ENCODE data around the gene SLC30A10. TPM values are rescaled to one million over a fixed set of nuclear protein-coding genes. Genes with fewer than 3 reads are reported as not detected.
"Not testable (repeated sequence)": the region's sequence is repeated elsewhere in the genome, so short reads cannot be mapped to it uniquely, and the experiment has no call there.

The SLC30A10 gene
- polyA plus RNA-seq, 1 donor from 2014 or later = 5.3 TPM

GRCh38 chr1:219898375-219898774 lies 30.0 kb downstream of the SLC30A10 start:
- no peak overlapping the region for H2AFZ ChIP-seq (ENCODE audit: low read depth, low read length)
- no peaks in the 10 kb centered on the region for H3K27me3 ChIP-seq (ENCODE audit: insufficient read depth, low read depth, low read length)
- H4K20me1 ChIP-seq (ENCODE audit: insufficient read depth) = no peaks in the 10 kb centered on the region
- H3K36me3 ChIP-seq (ENCODE audit: insufficient read depth, low read length) = no peaks in the 10 kb centered on the region
- no peak overlapping the region for H3K4me3 ChIP-seq (ENCODE audit: low read length)
- no peaks in the 10 kb centered on the region for H3F3A ChIP-seq (ENCODE audit: insufficient read depth, low read length, poor library complexity, severe bottlenecking)
- H3K4me2 ChIP-seq (ENCODE audit: low read length) = no peak overlapping the region
- TF ChIP-seq CTCF (IDR thresholded peaks at IDR 0.05; ENCODE audit: poor library complexity, severe bottlenecking) (no peak), EP300 (conservative IDR thresholded peaks at IDR 0.05; ENCODE audit: poor library complexity, severe bottlenecking) (no peak), TAF1 (IDR thresholded peaks at IDR 0.05; ENCODE audit: low read depth) (no peak), RAD21 (conservative IDR thresholded peaks at IDR 0.05) (no peak), POLR2AphosphoS5 (IDR thresholded peaks at IDR 0.05) (no peak), EZH2 (IDR thresholded peaks at IDR 0.05; ENCODE audit: borderline replicate concordance, insufficient read depth, low read length, poor library complexity, severe bottlenecking) (no peak)
- no peak overlapping the region for H3K27ac ChIP-seq (ENCODE audit: low read length)
- no peaks in the 10 kb centered on the region for H3K79me2 ChIP-seq (replicated peaks; ENCODE audit: insufficient read depth, low read length)
- no peaks in the 10 kb centered on the region for H3K9me2 ChIP-seq (ENCODE audit: insufficient read depth, low read length)
- no peaks in the 10 kb centered on the region for H3K9me3 ChIP-seq (ENCODE audit: low read length)
- H3K9ac ChIP-seq (ENCODE audit: low read length) = no peak overlapping the region

DNA sequence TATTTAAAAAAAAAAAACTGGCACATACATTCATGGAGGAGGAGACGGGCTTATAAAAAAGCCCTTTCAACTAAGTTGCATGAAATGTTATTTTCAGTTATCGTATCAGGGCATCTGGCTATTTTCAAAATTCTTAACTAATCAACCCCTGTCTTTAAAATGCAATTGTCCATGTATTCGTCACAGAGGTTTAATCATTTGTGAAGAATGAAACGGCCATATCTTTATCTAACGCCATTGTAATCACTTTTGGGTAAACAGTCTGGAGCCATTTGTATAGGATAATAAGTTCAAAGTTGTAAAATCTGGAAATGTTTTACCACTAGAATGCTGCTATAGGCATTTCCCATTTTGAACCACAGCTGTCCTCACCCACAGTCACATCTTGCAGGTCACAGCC lies 30.4 kb downstream of the SLC30A10 start:
- Histone ChIP-seq H4K20me1 (ENCODE audit: insufficient read depth) (no peaks in the 10 kb centered on the region), H3K79me2 (replicated peaks; ENCODE audit: insufficient read depth, low read length) (no peaks in the 10 kb centered on the region), H3K4me3 (ENCODE audit: low read length) (no peak overlapping the region), H3K4me2 (ENCODE audit: low read length) (no peak overlapping the region), H3K9me2 (ENCODE audit: insufficient read depth, low read length) (no peaks in the 10 kb centered on the region), H3K9ac (ENCODE audit: low read length) (no peak overlapping the region), H3K27ac (ENCODE audit: low read length) (no peak overlapping the region), H3K27me3 (ENCODE audit: insufficient read depth, low read depth, low read length) (no peaks in the 10 kb centered on the region), H2AFZ (ENCODE audit: low read depth, low read length) (no peak overlapping the region), H3K36me3 (ENCODE audit: insufficient read depth, low read length) (no peaks in the 10 kb centered on the region), H3K9me3 (ENCODE audit: low read length) (no peaks in the 10 kb centered on the region), H3F3A (ENCODE audit: insufficient read depth, low read length, poor library complexity, severe bottlenecking) (no peaks in the 10 kb centered on the region)
- TF ChIP-seq TAF1 (IDR thresholded peaks at IDR 0.05; ENCODE audit: low read depth) = no peak
- TF ChIP-seq, protein P1, sequence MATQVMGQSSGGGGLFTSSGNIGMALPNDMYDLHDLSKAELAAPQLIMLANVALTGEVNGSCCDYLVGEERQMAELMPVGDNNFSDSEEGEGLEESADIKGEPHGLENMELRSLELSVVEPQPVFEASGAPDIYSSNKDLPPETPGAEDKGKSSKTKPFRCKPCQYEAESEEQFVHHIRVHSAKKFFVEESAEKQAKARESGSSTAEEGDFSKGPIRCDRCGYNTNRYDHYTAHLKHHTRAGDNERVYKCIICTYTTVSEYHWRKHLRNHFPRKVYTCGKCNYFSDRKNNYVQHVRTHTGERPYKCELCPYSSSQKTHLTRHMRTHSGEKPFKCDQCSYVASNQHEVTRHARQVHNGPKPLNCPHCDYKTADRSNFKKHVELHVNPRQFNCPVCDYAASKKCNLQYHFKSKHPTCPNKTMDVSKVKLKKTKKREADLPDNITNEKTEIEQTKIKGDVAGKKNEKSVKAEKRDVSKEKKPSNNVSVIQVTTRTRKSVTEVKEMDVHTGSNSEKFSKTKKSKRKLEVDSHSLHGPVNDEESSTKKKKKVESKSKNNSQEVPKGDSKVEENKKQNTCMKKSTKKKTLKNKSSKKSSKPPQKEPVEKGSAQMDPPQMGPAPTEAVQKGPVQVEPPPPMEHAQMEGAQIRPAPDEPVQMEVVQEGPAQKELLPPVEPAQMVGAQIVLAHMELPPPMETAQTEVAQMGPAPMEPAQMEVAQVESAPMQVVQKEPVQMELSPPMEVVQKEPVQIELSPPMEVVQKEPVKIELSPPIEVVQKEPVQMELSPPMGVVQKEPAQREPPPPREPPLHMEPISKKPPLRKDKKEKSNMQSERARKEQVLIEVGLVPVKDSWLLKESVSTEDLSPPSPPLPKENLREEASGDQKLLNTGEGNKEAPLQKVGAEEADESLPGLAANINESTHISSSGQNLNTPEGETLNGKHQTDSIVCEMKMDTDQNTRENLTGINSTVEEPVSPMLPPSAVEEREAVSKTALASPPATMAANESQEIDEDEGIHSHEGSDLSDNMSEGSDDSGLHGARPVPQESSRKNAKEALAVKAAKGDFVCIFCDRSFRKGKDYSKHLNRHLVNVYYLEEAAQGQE (IDR thresholded peaks at IDR 0.05; ENCODE audit: borderline replicate concordance) = no peak
- TF ChIP-seq SMC3 (conservative IDR thresholded peaks at IDR 0.05; ENCODE audit: poor library complexity) = no peak
- no peak for TF ChIP-seq POLR2AphosphoS5 (IDR thresholded peaks at IDR 0.05)
- no peak for TF ChIP-seq EP300 (conservative IDR thresholded peaks at IDR 0.05; ENCODE audit: poor library complexity, severe bottlenecking)
- no peak for TF ChIP-seq EZH2 (IDR thresholded peaks at IDR 0.05; ENCODE audit: borderline replicate concordance, insufficient read depth, low read length, poor library complexity, severe bottlenecking)

DNA sequence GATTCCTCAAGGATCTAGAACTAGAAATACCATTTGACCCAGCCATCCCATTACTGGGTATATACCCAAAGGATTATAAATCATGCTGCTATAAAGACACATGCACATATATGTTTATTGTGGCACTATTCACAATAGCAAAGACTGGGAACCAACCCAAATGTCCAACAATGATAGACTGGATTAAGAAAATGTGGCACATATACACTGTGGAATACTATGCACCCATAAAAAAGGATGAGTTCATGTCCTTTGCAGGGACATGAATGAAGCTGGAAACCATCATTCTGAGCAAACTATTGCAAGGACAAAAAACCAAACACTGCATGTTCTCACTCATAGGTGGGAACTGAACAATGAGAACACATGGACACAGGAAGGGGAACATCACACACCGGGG lies 36.1 kb downstream of the SLC30A10 start:
- H3K9ac ChIP-seq (ENCODE audit: low read length); H3K36me3 ChIP-seq (ENCODE audit: insufficient read depth, low read length); H3K4me2 ChIP-seq (ENCODE audit: low read length); H4K20me1 ChIP-seq (ENCODE audit: insufficient read depth); H3K9me3 ChIP-seq (ENCODE audit: low read length); H3K27me3 ChIP-seq (ENCODE audit: insufficient read depth, low read depth, low read length); H2AFZ ChIP-seq (ENCODE audit: low read depth, low read length); H3K4me3 ChIP-seq (ENCODE audit: low read length); H3K9me2 ChIP-seq (ENCODE audit: insufficient read depth, low read length); H3F3A ChIP-seq (ENCODE audit: insufficient read depth, low read length, poor library complexity, severe bottlenecking); H3K79me2 ChIP-seq (replicated peaks; ENCODE audit: insufficient read depth, low read length); H3K27ac ChIP-seq (ENCODE audit: low read length): not testable (repeated sequence)

- not testable (repeated sequence) for H3K9me3 ChIP-seq (ENCODE audit: low read length); H3K36me3 ChIP-seq (ENCODE audit: insufficient read depth, low read length); H3K9ac ChIP-seq (ENCODE audit: low read length); H3K9me2 ChIP-seq (ENCODE audit: insufficient read depth, low read length); H4K20me1 ChIP-seq (ENCODE audit: insufficient read depth); H3K79me2 ChIP-seq (replicated peaks; ENCODE audit: insufficient read depth, low read length); H3F3A ChIP-seq (ENCODE audit: insufficient read depth, low read length, poor library complexity, severe bottlenecking); H3K27ac ChIP-seq (ENCODE audit: low read length); H3K4me3 ChIP-seq (ENCODE audit: low read length); H2AFZ ChIP-seq (ENCODE audit: low read depth, low read length); H3K4me2 ChIP-seq (ENCODE audit: low read length); H3K27me3 ChIP-seq (ENCODE audit: insufficient read depth, low read depth, low read length)
Observed at GRCh38 chr1:219891846-219892245, 36.5 kb downstream of the SLC30A10 start.

DNA sequence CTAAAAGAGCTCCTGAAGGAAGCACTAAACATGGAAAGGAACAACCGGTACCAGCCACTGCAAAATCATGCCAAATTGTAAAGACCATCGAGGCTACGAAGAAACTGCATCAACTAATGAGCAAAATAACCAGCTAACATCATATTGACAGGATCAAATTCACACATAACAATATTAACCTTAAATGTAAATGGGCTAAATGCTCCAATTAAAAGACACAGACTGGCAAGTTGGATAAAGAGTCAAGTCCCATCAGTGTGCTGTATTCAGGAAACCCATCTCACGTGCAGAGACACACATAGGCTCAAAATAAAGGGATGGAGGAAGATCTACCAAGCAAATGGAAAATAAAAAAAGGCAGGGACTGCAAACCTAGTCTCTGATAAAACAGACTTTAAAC lies 39.7 kb downstream of the SLC30A10 start:
- H3K27me3 ChIP-seq (ENCODE audit: insufficient read depth, low read depth, low read length); H4K20me1 ChIP-seq (ENCODE audit: insufficient read depth); H3K9me3 ChIP-seq (ENCODE audit: low read length); H3K9ac ChIP-seq (ENCODE audit: low read length); H3K36me3 ChIP-seq (ENCODE audit: insufficient read depth, low read length); H3K4me3 ChIP-seq (ENCODE audit: low read length); H3K27ac ChIP-seq (ENCODE audit: low read length); H3K9me2 ChIP-seq (ENCODE audit: insufficient read depth, low read length); H3F3A ChIP-seq (ENCODE audit: insufficient read depth, low read length, poor library complexity, severe bottlenecking); H3K79me2 ChIP-seq (replicated peaks; ENCODE audit: insufficient read depth, low read length); H3K4me2 ChIP-seq (ENCODE audit: low read length); H2AFZ ChIP-seq (ENCODE audit: low read depth, low read length): not testable (repeated sequence)

Measured in neural cell (in vitro differentiated cells).